Cardiac fibroblast (primary cell): ENCODE data around the gene PXMP4.
"Not testable (repeated sequence)": the region's sequence is repeated elsewhere in the genome, so short reads cannot be mapped to it uniquely, and the experiment has no call there.

ENCODE experiments used
- DNase-seq, 2 donors: peaks; one replicate each; pipeline versions ENCODE4 v3.0.0 to v3.0.0-alpha.2; 2010; ENCODE audit warnings: low read depth in 2 of 2
- H3K4me3 ChIP-seq, 2 donors: replicated peaks in 1 of 2; 1 replicate in 1 of 2; 2 replicates in 1 of 2; pipeline ENCODE4 v1.5.1; 2011; ENCODE audit warnings: low read depth in 2 of 2, low read length in 2 of 2, mild to moderate bottlenecking in 2 of 2, moderate library complexity in 1 of 2
- TF ChIP-seq, protein P1 (sequence below): IDR thresholded peaks from one replicate; pipeline ENCODE4 v1.5.1; 2011; ENCODE audit warnings: low read depth, mild to moderate bottlenecking, low read length, inconsistent platforms

Gene PXMP4

DNA sequence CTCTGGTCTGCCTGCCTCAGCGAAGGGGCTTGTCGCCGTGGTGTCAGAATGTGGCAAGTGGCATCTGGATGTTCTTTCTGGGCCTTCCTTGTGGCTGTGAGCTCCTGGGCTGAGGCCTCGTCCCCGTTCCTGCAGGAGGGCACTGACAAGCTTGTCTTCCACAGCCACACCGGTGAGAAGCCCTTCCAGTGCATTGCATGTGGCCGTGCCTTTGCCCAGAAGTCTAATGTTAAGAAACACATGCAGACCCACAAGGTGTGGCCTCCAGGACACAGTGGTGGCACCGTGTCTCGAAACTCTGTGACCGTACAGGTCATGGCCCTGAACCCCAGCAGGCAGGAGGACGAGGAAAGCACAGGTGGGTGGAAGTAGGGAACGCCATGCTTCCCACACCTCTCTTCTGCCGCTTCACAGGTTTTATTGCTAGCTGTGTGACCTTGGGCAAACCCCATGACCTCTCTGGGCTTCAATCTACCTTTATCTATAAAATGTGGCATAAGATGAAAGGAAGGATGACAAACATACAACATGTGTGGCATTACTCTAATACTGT lies 41.7 kb upstream of the PXMP4 start:
- TF ChIP-seq, protein P1, sequence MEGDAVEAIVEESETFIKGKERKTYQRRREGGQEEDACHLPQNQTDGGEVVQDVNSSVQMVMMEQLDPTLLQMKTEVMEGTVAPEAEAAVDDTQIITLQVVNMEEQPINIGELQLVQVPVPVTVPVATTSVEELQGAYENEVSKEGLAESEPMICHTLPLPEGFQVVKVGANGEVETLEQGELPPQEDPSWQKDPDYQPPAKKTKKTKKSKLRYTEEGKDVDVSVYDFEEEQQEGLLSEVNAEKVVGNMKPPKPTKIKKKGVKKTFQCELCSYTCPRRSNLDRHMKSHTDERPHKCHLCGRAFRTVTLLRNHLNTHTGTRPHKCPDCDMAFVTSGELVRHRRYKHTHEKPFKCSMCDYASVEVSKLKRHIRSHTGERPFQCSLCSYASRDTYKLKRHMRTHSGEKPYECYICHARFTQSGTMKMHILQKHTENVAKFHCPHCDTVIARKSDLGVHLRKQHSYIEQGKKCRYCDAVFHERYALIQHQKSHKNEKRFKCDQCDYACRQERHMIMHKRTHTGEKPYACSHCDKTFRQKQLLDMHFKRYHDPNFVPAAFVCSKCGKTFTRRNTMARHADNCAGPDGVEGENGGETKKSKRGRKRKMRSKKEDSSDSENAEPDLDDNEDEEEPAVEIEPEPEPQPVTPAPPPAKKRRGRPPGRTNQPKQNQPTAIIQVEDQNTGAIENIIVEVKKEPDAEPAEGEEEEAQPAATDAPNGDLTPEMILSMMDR: no peak
- no peak overlapping the region for H3K4me3 ChIP-seq
- no peak for DNase-seq

DNA sequence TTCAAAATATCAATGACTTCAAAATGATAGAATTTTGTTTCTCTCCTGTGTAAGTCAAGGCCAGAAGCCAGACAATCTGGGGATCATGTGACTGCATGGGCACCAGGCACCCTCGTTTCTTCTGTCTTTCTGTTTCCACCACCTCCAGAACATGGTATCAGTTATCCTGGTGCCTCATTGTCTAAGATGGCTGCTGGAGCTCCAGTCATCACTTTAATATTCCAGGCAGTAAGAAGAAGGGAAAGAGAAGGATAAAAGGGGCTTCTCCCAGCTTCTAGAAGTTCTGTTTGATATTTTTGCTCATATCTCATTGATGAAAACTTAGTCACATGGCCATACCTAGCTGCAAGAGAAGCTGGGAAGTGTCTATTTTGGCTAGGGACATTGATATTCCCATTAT lies 37.3 kb upstream of the PXMP4 start:
- TF ChIP-seq, protein P1: no peak
- no peak overlapping the region for H3K4me3 ChIP-seq
- DNase-seq: no peak

- TF ChIP-seq, protein P1: no peak
Observed at GRCh38 chr20:33757046-33757445, 36.9 kb upstream of the PXMP4 start.

DNA sequence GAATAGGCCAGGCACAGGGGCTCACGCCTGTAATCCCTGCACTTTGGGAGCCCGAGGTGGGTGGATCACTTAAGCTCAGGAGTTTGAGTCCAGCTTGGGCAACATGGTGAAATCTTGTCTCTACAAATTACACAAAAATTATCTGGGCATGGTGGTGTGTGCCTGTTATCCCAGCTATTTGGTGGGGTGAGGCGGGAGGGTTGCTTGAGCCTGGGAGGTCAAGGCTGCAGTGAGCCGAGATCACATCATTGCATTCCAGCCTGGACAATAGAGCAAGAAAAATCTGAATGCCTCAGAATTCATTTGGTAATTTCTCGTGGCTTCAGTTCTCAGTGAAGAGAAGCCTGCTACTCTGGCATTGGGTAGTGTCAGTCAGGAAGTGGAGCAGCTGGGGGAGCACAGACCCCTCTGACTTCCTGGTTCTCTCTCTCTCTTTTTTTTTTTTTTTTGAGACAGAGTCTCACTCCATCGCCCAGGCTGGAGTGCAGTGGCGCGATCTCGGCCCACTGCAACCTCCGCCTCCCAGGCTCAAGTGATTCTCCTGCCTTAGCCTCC lies 35.9 kb upstream of the PXMP4 start:
- not testable (repeated sequence) for H3K4me3 ChIP-seq, DNase-seq

More at GRCh38 chr20:33757046-33757445, 36.9 kb upstream of the PXMP4 start:
- no peak for DNase-seq
- no peak overlapping the region for H3K4me3 ChIP-seq

DNA sequence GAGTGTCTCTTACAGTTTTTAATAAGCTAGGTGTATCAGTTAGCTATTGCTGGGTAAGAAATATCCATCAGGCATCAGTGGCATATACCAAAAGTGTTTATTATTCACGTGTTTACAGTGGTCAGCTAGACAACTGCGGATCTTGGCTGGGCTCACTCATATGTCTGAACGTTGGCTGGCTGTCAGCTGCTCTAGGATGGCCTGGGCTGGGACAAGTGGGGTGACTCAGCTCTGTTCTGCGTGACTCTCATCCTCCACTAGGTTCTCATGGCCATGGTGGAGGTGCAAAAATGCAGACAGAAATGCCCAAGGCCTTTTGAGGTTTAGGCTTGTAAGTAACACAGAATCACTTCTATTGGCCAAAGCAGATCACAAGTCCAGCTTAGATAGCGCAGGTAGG lies 33.7 kb upstream of the PXMP4 start:
- no peak overlapping the region for H3K4me3 ChIP-seq
- TF ChIP-seq, protein P1: no peak
- peak in 1 of 2 donors; percentile 65 for DNase-seq

- DNase-seq: no peak
- no peak overlapping the region for H3K4me3 ChIP-seq
- TF ChIP-seq, protein P1: no peak
Observed at GRCh38 chr20:33753143-33753542, 33.0 kb upstream of the PXMP4 start.

DNA sequence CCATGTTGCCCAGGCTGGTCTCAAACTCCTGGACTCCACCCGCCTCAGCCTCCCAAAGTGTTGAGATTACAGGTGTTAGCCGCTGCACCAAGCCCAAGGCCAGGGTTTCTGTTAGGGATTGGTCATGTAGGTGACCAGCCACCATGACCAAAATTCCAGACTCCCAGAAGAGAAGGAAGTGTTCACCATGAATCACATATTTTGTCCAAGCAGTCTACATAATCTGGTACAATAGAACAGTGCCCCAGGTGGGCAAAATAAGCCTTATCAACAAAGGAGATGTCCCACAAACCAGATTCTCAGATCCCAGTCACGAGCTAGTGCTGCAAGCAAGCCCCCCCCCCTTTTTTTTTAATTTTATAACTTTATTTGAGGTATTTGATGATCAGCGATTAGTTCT lies 31.7 kb upstream of the PXMP4 start:
- TF ChIP-seq, protein P1: no peak
- no peak overlapping the region for H3K4me3 ChIP-seq
- DNase-seq: no peak
